Activated CD4-positive, alpha-beta T cell treated with anti-CD3 and anti-CD28 coated beads for 48 hours (primary cell): ENCODE data around the gene CSGALNACT2.
A peak's percentile ranks its signal among the peaks of the same experiment; 100 is the strongest.
"Not testable (repeated sequence)": the region's sequence is repeated elsewhere in the genome, so short reads cannot be mapped to it uniquely, and the experiment has no call there.

ENCODE experiments used
- DNase-seq: peaks from one replicate; pipeline ENCODE4 v3.0.0-alpha.2; 2020

CSGALNACT2 gene

GRCh38 chr10:43138021-43138756, at the start of gene CSGALNACT2:
Gene CSGALNACT2, plus strand, starts transcription at chr10:43138445. Its CDS starts 16,705 bp downstream, at chr10:43155150.
- DNase-seq: peak; percentile 90

- no peak for DNase-seq
Observed at GRCh38 chr10:43089519-43089918, 48.7 kb upstream of the CSGALNACT2 start.

GRCh38 chr10:43090188-43090587, 48.1 kb upstream of the CSGALNACT2 start:
- DNase-seq: no peak

GRCh38 chr10:43090664-43091063, 47.6 kb upstream of the CSGALNACT2 start:
- DNase-seq: no peak

- DNase-seq: no peak
Observed at GRCh38 chr10:43091846-43092245, 46.4 kb upstream of the CSGALNACT2 start.

- no peak for DNase-seq
Observed at GRCh38 chr10:43093423-43094076, 44.7 kb upstream of the CSGALNACT2 start.

GRCh38 chr10:43094085-43094484, 44.2 kb upstream of the CSGALNACT2 start:
- no peak for DNase-seq

- not testable (repeated sequence) for DNase-seq
Observed at GRCh38 chr10:43099339-43099738, 38.9 kb upstream of the CSGALNACT2 start.

GRCh38 chr10:43099928-43100327, 38.3 kb upstream of the CSGALNACT2 start:
- DNase-seq: no peak

GRCh38 chr10:43100366-43100765, 37.9 kb upstream of the CSGALNACT2 start:
- no peak for DNase-seq

GRCh38 chr10:43102063-43102828, 36.0 kb upstream of the CSGALNACT2 start:
- DNase-seq: no peak

- DNase-seq: peak; percentile 85
Observed at GRCh38 chr10:43105102-43105955, 32.9 kb upstream of the CSGALNACT2 start.

GRCh38 chr10:43105956-43106229, 32.4 kb upstream of the CSGALNACT2 start:
- DNase-seq: no peak

GRCh38 chr10:43106256-43107091, 31.8 kb upstream of the CSGALNACT2 start:
- DNase-seq: no peak

GRCh38 chr10:43108951-43109350, 29.3 kb upstream of the CSGALNACT2 start:
- DNase-seq: no peak

- DNase-seq: no peak
Observed at GRCh38 chr10:43109671-43110249, 28.5 kb upstream of the CSGALNACT2 start.

GRCh38 chr10:43110338-43111071, 27.7 kb upstream of the CSGALNACT2 start:
- DNase-seq: no peak

GRCh38 chr10:43111101-43111500, 27.1 kb upstream of the CSGALNACT2 start:
- DNase-seq: no peak

- no peak for DNase-seq
Observed at GRCh38 chr10:43111921-43112607, 26.2 kb upstream of the CSGALNACT2 start.

GRCh38 chr10:43112608-43112961, 25.7 kb upstream of the CSGALNACT2 start:
- no peak for DNase-seq
